Measurements from ENCODE around the gene XAGE1A.
"Not testable (repeated sequence)": the region's sequence is repeated elsewhere in the genome, so short reads cannot be mapped to it uniquely, and the experiment has no call there.

DNA sequence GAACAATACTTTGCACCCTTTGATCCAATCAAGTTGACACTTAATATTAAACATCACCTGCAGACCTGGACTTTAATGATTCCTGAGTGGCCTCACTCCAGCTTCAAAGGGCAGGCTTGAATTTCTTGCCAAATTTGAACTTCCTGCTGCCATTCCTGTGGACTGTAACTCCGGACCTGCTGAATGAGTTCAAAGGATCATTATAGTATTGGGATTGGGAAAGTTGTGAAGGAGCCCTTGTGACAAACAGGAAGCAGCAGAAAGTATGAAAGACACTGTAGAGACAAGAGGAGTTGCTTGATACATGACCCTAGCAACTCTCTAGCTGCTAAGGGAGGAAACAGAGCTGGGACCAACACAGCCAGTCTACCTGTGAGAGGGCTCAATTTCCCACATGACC, 24.3 kb upstream of the XAGE1A start:
- not testable (repeated sequence) for TF ChIP-seq CTCF (IDR thresholded peaks at IDR 0.05); POLR2A (IDR thresholded peaks at IDR 0.05; ENCODE audit: low read depth); POLR2AphosphoS5 (IDR thresholded peaks at IDR 0.05)
